Vagina (tissue), 2 donors: ENCODE results near the gene XAGE2.

Experiments
- POLR2A ChIP-seq, 2 donors: fragments of 450-650 bp; IDR thresholded peaks; one replicate each; pipeline ENCODE4 v1.6.1; 2017; ENCODE audit warnings: antibody characterized with exemption in 2 of 2, mild to moderate bottlenecking in 2 of 2, moderate library complexity in 2 of 2
- POLR2AphosphoS5 ChIP-seq, 2 donors: sonication (generic); formaldehyde crosslinking; IDR thresholded peaks; one replicate each; pipeline ENCODE4 v1.9.0; 2017; ENCODE audit warnings: antibody characterized with exemption in 2 of 2, mild to moderate bottlenecking in 2 of 2, low read depth in 1 of 2; ENCODE audit not compliant: insufficient read depth in 1 of 2
- TF ChIP-seq, protein P1 (sequence below), 3 experiments: fragments of 450-650 bp in 2 of 3; fragments of 200-600 bp in 1 of 3; sonication (generic) in 1 of 3; IDR thresholded peaks; one replicate each; pipeline ENCODE4 v1.5.1; 2017 to 2019; ENCODE audit warnings: antibody characterized with exemption in 3 of 3, mild to moderate bottlenecking in 2 of 3, moderate library complexity in 2 of 3

DNA sequence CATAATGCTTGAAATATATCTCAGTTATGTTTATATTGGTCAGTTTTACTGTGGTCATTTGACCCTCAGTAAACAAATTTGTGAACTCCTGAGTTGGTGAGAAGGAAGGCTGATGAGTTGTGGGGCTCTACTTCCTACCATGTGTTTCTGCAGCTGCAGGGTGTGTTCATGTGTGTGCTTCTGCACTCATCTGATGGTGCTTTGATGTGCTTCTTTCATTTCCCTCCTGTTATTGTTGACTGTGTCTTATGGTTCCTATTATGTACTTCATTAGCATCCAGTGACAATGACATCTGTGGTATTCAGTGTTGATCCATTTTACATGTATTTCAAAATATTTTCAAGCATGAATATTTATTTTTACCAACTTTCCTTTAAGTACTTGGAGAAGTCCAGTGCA lies 46.5 kb downstream of the XAGE2 start:
- TF ChIP-seq POLR2A (IDR thresholded peaks at IDR 0.05) (no peak), POLR2AphosphoS5 (IDR thresholded peaks at IDR 0.05; ENCODE audit: insufficient read depth in 1 of 2, low read depth in 1 of 2) (no peak)
- TF ChIP-seq, protein P1, sequence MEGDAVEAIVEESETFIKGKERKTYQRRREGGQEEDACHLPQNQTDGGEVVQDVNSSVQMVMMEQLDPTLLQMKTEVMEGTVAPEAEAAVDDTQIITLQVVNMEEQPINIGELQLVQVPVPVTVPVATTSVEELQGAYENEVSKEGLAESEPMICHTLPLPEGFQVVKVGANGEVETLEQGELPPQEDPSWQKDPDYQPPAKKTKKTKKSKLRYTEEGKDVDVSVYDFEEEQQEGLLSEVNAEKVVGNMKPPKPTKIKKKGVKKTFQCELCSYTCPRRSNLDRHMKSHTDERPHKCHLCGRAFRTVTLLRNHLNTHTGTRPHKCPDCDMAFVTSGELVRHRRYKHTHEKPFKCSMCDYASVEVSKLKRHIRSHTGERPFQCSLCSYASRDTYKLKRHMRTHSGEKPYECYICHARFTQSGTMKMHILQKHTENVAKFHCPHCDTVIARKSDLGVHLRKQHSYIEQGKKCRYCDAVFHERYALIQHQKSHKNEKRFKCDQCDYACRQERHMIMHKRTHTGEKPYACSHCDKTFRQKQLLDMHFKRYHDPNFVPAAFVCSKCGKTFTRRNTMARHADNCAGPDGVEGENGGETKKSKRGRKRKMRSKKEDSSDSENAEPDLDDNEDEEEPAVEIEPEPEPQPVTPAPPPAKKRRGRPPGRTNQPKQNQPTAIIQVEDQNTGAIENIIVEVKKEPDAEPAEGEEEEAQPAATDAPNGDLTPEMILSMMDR (IDR thresholded peaks at IDR 0.05): no peak
